H1 (cell line): ENCODE results near the gene DEFB114. TPM values are rescaled to one million over a fixed set of nuclear protein-coding genes. Genes with fewer than 3 reads are reported as not detected.

ENCODE experiments used
- CTCF ChIA-PET: fragments of 300-600 bp; sonication (Branson Sonifier 250); formaldehyde crosslinking; loops from one replicate; lab custom pipeline; 2021; ENCODE audit not compliant: partially characterized antibody; lab: Charles Lee
- POLR2A ChIA-PET: fragments of 300-600 bp; sonication (Branson Sonifier 250); formaldehyde crosslinking; loops from one replicate; lab custom pipeline; 2021; ENCODE audit warnings: inconsistent platforms; ENCODE audit not compliant: partially characterized antibody; lab: Charles Lee
- DNase-seq, 2 experiments: peaks; one replicate each; pipeline versions ENCODE4 v3.0.0 to v3.0.0-alpha.2; 2010 to 2022; ENCODE audit warnings: low spot score in 2 of 2, low read depth in 1 of 2, mixed read lengths in 1 of 2
- FAIRE-seq: peaks from 2 replicates; lab custom pipeline; 2011; peaks lifted over from hg19 to GRCh38; lab: Jason Lieb, UNC
- H2AFZ ChIP-seq: 2 replicates; pipeline ENCODE4 v1.8.1; 2012; ENCODE audit warnings: low read length, inconsistent platforms
- H2AK5ac ChIP-seq: 2 replicates; pipeline ENCODE4 v1.6.1; 2013; ENCODE audit warnings: low read depth, low read length
- H2BK120ac ChIP-seq: replicated peaks from 2 replicates; pipeline ENCODE3; 2013; ENCODE audit warnings: low read depth, low read length, inconsistent platforms
- H2BK12ac ChIP-seq: 2 replicates; pipeline ENCODE4 v1.6.1; 2013; ENCODE audit warnings: low read depth, low read length
- H2BK15ac ChIP-seq: 2 replicates; pipeline ENCODE4 v1.6.1; 2013; ENCODE audit warnings: low read length
- H2BK20ac ChIP-seq: 2 replicates; pipeline ENCODE4 v1.6.1; 2013; ENCODE audit warnings: low read length
- H2BK5ac ChIP-seq: 2 replicates; pipeline ENCODE4 v1.6.1; 2013; ENCODE audit warnings: low read depth, low read length
- H3K14ac ChIP-seq: 2 replicates; pipeline ENCODE4 v1.6.1; 2013; ENCODE audit warnings: inconsistent platforms; ENCODE audit not compliant: insufficient read length
- H3K18ac ChIP-seq: 2 replicates; pipeline ENCODE4 v1.6.1; 2013; ENCODE audit warnings: low read length; ENCODE audit errors: extremely low read depth
- H3K23ac ChIP-seq: 2 replicates; pipeline ENCODE4 v1.6.1; 2013; ENCODE audit warnings: inconsistent platforms; ENCODE audit not compliant: insufficient read length
- H3K23me2 ChIP-seq: 2 replicates; pipeline ENCODE4 v1.6.1; 2013; ENCODE audit warnings: low read depth, low read length
- H3K27ac ChIP-seq: 2 replicates; pipeline ENCODE4 v1.6.1; 2011; ENCODE audit warnings: low read depth, low read length, inconsistent platforms
- H3K27me3 ChIP-seq, 4 experiments: replicated peaks in 1 of 4; 1 replicate in 1 of 4; 2 replicates in 3 of 4; pipeline versions ENCODE4 v1.6.1 to v1.8.1; 2011 to 2013; ENCODE audit warnings: low read length in 3 of 4, mild to moderate bottlenecking in 3 of 4, inconsistent platforms in 2 of 4, mixed read lengths in 2 of 4, moderate library complexity in 1 of 4; ENCODE audit not compliant: control insufficient read depth in 3 of 4, insufficient read depth in 3 of 4; ENCODE audit errors: extremely low read depth in 1 of 4
- H3K36me3 ChIP-seq, 4 experiments: 2 replicates each; pipeline versions ENCODE4 v1.6.1 to v1.8.1; 2011 to 2013; ENCODE audit warnings: mild to moderate bottlenecking in 4 of 4, low read length in 3 of 4, moderate library complexity in 2 of 4, control low read depth in 1 of 4, inconsistent platforms in 1 of 4; ENCODE audit not compliant: insufficient read depth in 4 of 4, control insufficient read depth in 2 of 4
- H3K4ac ChIP-seq: replicated peaks from 2 replicates; pipeline ENCODE3; 2013; ENCODE audit warnings: low read length, low read depth, mixed read lengths, inconsistent platforms; ENCODE audit not compliant: insufficient read length
- H3K4me1 ChIP-seq, 4 experiments: replicated peaks in 1 of 4; 1 replicate in 1 of 4; 2 replicates in 3 of 4; pipeline versions ENCODE4 v1.6.1 to v1.8.1; 2011 to 2013; ENCODE audit warnings: low read length in 3 of 4, inconsistent platforms in 2 of 4, mixed read lengths in 1 of 4; ENCODE audit not compliant: insufficient read depth in 4 of 4, control insufficient read depth in 3 of 4
- H3K4me2 ChIP-seq, 2 experiments: 2 replicates each; pipeline versions ENCODE4 v1.6.1 to v1.8.1; 2011 to 2013; ENCODE audit warnings: low read depth in 2 of 2, low read length in 2 of 2, control low read depth in 1 of 2, inconsistent platforms in 1 of 2, mild to moderate bottlenecking in 1 of 2; ENCODE audit not compliant: insufficient read depth in 1 of 2
- H3K4me3 ChIP-seq, 4 experiments: fragments of 200-600, 300-600 bp in 1 of 4; sonication (generic), shearing (Covaris generic), sonication (Bioruptor Twin) in 1 of 4; 2 replicates each; pipeline versions ENCODE4 v1.5.1 to v1.8.1; 2011 to 2016; ENCODE audit warnings: low read length in 4 of 4, low read depth in 3 of 4, control low read depth in 2 of 4, inconsistent platforms in 2 of 4, mild to moderate bottlenecking in 2 of 4, mixed read lengths in 1 of 4, moderate library complexity in 1 of 4; ENCODE audit not compliant: insufficient read depth in 2 of 4; ENCODE audit errors: extremely low read depth in 1 of 4
- H3K56ac ChIP-seq: replicated peaks from 2 replicates; pipeline ENCODE3; 2013; ENCODE audit warnings: low read depth, mild to moderate bottlenecking, mixed read lengths, low read length, inconsistent platforms; ENCODE audit not compliant: insufficient read length
- H3K79me1 ChIP-seq: 2 replicates; pipeline ENCODE4 v1.6.1; 2013; ENCODE audit warnings: low read depth, low read length, control low read depth
- H3K79me2 ChIP-seq, 2 experiments: 2 replicates each; pipeline versions ENCODE4 v1.6.1 to v1.8.1; 2012 to 2013; ENCODE audit warnings: low read length in 2 of 2, mild to moderate bottlenecking in 2 of 2, inconsistent platforms in 1 of 2; ENCODE audit not compliant: insufficient read depth in 2 of 2, control insufficient read depth in 1 of 2
- H3K9ac ChIP-seq, 4 experiments: replicated peaks in 1 of 4; 1 replicate in 1 of 4; 2 replicates in 3 of 4; pipeline versions ENCODE4 v1.6.1 to v1.8.1; 2011 to 2013; ENCODE audit warnings: low read depth in 3 of 4, low read length in 3 of 4, control low read depth in 2 of 4, mild to moderate bottlenecking in 2 of 4, moderate library complexity in 2 of 4, inconsistent platforms in 1 of 4; ENCODE audit errors: extremely low read depth in 1 of 4
- H3K9me3 ChIP-seq, 2 experiments: 2 replicates each; pipeline versions ENCODE4 v1.6.1 to v1.8.1; 2012 to 2013; ENCODE audit warnings: mild to moderate bottlenecking in 2 of 2, moderate library complexity in 2 of 2, control low read depth in 1 of 2, inconsistent platforms in 1 of 2, low read depth in 1 of 2, low read length in 1 of 2, mixed read lengths in 1 of 2; ENCODE audit not compliant: insufficient read depth in 2 of 2
- H4K20me1 ChIP-seq, 2 experiments: replicated peaks in 1 of 2; 2 replicates each; pipeline versions ENCODE3 to v1.8.1; 2011 to 2013; ENCODE audit warnings: inconsistent platforms in 2 of 2, low read length in 2 of 2, mild to moderate bottlenecking in 1 of 2; ENCODE audit not compliant: insufficient read depth in 2 of 2, control insufficient read depth in 1 of 2
- H4K5ac ChIP-seq: 2 replicates; pipeline ENCODE4 v1.6.1; 2013; ENCODE audit warnings: low read length, low read depth, mixed read lengths, inconsistent platforms; ENCODE audit not compliant: insufficient read length
- H4K8ac ChIP-seq: 2 replicates; pipeline ENCODE4 v1.8.0; 2013; ENCODE audit warnings: mild to moderate bottlenecking, moderate library complexity, low read length, inconsistent platforms; ENCODE audit not compliant: insufficient read depth; ENCODE audit errors: extremely low read depth
- H4K91ac ChIP-seq: replicated peaks from 2 replicates; pipeline ENCODE3; 2013; ENCODE audit warnings: low read length, mixed read lengths, inconsistent platforms; ENCODE audit not compliant: insufficient read length
- BACH1 ChIP-seq: IDR thresholded peaks from 2 replicates; pipeline ENCODE4 v1.6.1; 2012; ENCODE audit warnings: low read length, improper control_type of control experiment
- CHD2 ChIP-seq: IDR thresholded peaks from 2 replicates; pipeline ENCODE4 v1.6.1; 2012; ENCODE audit warnings: low read length, improper control_type of control experiment
- JUND ChIP-seq: IDR thresholded peaks from 2 replicates; pipeline ENCODE4 v1.6.1; 2011; ENCODE audit warnings: mild to moderate bottlenecking, improper control_type of control experiment, low read length
- KDM4A ChIP-seq: IDR thresholded peaks from one replicate; pipeline ENCODE4 v1.7.1; 2012; ENCODE audit warnings: low read depth, mild to moderate bottlenecking, moderate library complexity, low read length, inconsistent platforms; ENCODE audit not compliant: severe bottlenecking
- MAFK ChIP-seq: IDR thresholded peaks from 2 replicates; pipeline ENCODE4 v1.6.1; 2012; ENCODE audit warnings: low read depth, mild to moderate bottlenecking, improper control_type of control experiment, low read length
- PHF8 ChIP-seq: fragments of 200-600 bp; sonication (generic); conservative IDR thresholded peaks from 2 replicates; pipeline ENCODE4 v1.7.1; 2012; ENCODE audit warnings: low read depth, mild to moderate bottlenecking, inconsistent platforms, low read length, moderate library complexity
- POLR2A ChIP-seq, 2 experiments: IDR thresholded peaks; 1 replicate in 1 of 2; 2 replicates in 1 of 2; pipeline ENCODE4 v1.6.1; 2011; ENCODE audit warnings: low read depth in 2 of 2, low read length in 2 of 2, mild to moderate bottlenecking in 2 of 2; ENCODE audit errors: control extremely low read depth in 1 of 2
- SUZ12 ChIP-seq: fragments of 200-600 bp; sonication (generic); IDR thresholded peaks from 2 replicates; pipeline ENCODE4 v1.6.1; 2012; ENCODE audit warnings: mild to moderate bottlenecking, inconsistent platforms, low read length, moderate library complexity, mixed read lengths
- YY1 ChIP-seq: IDR thresholded peaks from 2 replicates; pipeline ENCODE4 v1.6.1; 2011; ENCODE audit warnings: low read depth, mild to moderate bottlenecking, low read length
- polyA plus RNA-seq, 7 experiments: library from polyadenylated mRNA; depleted of rRNA in 3 of 7; stranded (reverse) in 5 of 7; unstranded in 2 of 7; fragments of >200 nt in 5 of 7; fragments of 200-250 nt in 2 of 7; gene quantifications; 1 replicate in 5 of 7; 2 replicates in 1 of 7; 4 replicates in 1 of 7; pipeline versions ENCODE4 v1.2.1 to v1.2.3, GENCODE V29; 2011 to 2013; ENCODE audit warnings: missing spikeins in 2 of 7, mixed read lengths in 2 of 7
- total RNA-seq: library from RNA; stranded (reverse); fragmentation: NEBNext Ultra II Directional; extraction: Animal tissue kit (Norgen Biotek cat#: 25700); gene quantifications from 2 replicates; pipeline ENCODE4 v1.2.1, GENCODE V29; 2021
- TF ChIP-seq, protein P1 (sequence below): IDR thresholded peaks from 2 replicates; pipeline ENCODE4 v1.6.1; 2012; ENCODE audit warnings: inconsistent platforms
- TF ChIP-seq, protein P2 (sequence below): IDR thresholded peaks from 2 replicates; pipeline ENCODE4 v1.6.1; 2012; ENCODE audit warnings: inconsistent platforms

The DEFB114 gene
- total and polyA plus RNA-seq, 2 of the 8 experiments (the other 6 are each of a cell fraction or from before 2014, with no cell fraction given), result not detected

DNA sequence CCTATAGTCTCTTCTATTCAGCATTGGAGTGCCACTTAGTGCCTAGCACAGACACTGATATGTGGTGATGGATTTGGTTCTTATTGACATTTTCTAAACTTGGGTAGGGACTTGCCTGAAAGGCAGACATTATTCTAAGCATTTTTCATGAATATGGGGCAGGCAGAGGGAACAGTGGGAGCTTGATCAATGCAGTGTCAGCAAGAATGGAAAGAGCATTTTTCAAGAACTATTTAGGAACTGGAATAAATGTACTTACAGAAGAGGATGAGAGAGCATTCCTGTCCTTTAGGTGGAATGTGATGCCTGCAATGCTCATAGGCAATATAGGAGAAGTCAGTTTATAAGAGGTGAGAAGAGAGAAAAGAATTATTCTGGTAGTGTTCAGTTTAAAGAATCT, 26.2 kb downstream of the DEFB114 start:
- DNase-seq (no peak), FAIRE-seq (no peak)
- Histone ChIP-seq H4K5ac (no peak overlapping the region), H2AFZ (no peak overlapping the region), H3K79me1 (no peaks in the 10 kb centered on the region), H3K9ac (no peak overlapping the region), H4K8ac (no peak overlapping the region), H3K23me2 (no peaks in the 10 kb centered on the region), H3K9me3 (no peaks in the 10 kb centered on the region), H3K18ac (no peak overlapping the region), H3K79me2 (no peaks in the 10 kb centered on the region), H2BK15ac (no peak overlapping the region), H2AK5ac (no peak overlapping the region), H3K4me2 (no peak overlapping the region), H3K4me3 (no peak overlapping the region), H3K56ac (no peak overlapping the region), H2BK20ac (no peak overlapping the region), H3K27ac (no peak overlapping the region), H3K23ac (no peak overlapping the region), H3K4ac (no peak overlapping the region), H2BK12ac (no peak overlapping the region), H3K4me1 (no peaks in the 10 kb centered on the region), H3K36me3 (no peaks in the 10 kb centered on the region), H4K20me1 (no peaks in the 10 kb centered on the region), H3K14ac (no peak overlapping the region), H2BK5ac (no peak overlapping the region), H2BK120ac (no peak overlapping the region), H3K27me3 (no peaks in the 10 kb centered on the region), H4K91ac (no peak overlapping the region)
- POLR2A ChIA-PET, result no interaction called here
- CTCF ChIA-PET, result no interaction called here
- TF ChIP-seq YY1 (no peak), KDM4A (no peak), PHF8 (no peak), SUZ12 (no peak), POLR2A (IDR thresholded peaks at IDR 0.05; ENCODE audit: control extremely low read depth in 1 of 2, low read depth in 2 of 2, low read length in 2 of 2) (no peak), CHD2 (no peak), BACH1 (no peak), JUND (no peak), MAFK (no peak)
- TF ChIP-seq, protein P1, sequence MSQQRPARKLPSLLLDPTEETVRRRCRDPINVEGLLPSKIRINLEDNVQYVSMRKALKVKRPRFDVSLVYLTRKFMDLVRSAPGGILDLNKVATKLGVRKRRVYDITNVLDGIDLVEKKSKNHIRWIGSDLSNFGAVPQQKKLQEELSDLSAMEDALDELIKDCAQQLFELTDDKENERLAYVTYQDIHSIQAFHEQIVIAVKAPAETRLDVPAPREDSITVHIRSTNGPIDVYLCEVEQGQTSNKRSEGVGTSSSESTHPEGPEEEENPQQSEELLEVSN, result no peak
- TF ChIP-seq, protein P2, sequence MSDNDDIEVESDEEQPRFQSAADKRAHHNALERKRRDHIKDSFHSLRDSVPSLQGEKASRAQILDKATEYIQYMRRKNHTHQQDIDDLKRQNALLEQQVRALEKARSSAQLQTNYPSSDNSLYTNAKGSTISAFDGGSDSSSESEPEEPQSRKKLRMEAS, result no peak
